Sigmoid colon (tissue), 4 donors: ENCODE data around the gene ALX1.

ENCODE experiments used
- CTCF ChIP-seq, 4 experiments: fragments of 450-650 bp in 3 of 4; fragments of 200-600 bp in 1 of 4; IDR thresholded peaks; one replicate each; pipeline ENCODE4 v1.5.1; 2016 to 2019; ENCODE audit warnings: antibody characterized with exemption in 4 of 4, mild to moderate bottlenecking in 3 of 4, moderate library complexity in 2 of 4
- POLR2AphosphoS5 ChIP-seq, 4 donors: sonication (generic); formaldehyde crosslinking; IDR thresholded peaks; one replicate each; pipeline ENCODE4 v1.6.1; 2017; ENCODE audit warnings: antibody characterized with exemption in 4 of 4

GRCh38 chr12:85277191-85277590 lies 2.8 kb upstream of the ALX1 start:
- TF ChIP-seq CTCF (IDR thresholded peaks at IDR 0.05) (no peak), POLR2AphosphoS5 (IDR thresholded peaks at IDR 0.05) (no peak)
